IPS-11a (cell line): ENCODE measurements around the gene MED27.

Experiments
- H3K4me3 ChIP-seq: one replicate; pipeline ENCODE4 v1.5.1; 2013; ENCODE audit warnings: low read depth, low read length, control low read depth

MED27 gene

DNA sequence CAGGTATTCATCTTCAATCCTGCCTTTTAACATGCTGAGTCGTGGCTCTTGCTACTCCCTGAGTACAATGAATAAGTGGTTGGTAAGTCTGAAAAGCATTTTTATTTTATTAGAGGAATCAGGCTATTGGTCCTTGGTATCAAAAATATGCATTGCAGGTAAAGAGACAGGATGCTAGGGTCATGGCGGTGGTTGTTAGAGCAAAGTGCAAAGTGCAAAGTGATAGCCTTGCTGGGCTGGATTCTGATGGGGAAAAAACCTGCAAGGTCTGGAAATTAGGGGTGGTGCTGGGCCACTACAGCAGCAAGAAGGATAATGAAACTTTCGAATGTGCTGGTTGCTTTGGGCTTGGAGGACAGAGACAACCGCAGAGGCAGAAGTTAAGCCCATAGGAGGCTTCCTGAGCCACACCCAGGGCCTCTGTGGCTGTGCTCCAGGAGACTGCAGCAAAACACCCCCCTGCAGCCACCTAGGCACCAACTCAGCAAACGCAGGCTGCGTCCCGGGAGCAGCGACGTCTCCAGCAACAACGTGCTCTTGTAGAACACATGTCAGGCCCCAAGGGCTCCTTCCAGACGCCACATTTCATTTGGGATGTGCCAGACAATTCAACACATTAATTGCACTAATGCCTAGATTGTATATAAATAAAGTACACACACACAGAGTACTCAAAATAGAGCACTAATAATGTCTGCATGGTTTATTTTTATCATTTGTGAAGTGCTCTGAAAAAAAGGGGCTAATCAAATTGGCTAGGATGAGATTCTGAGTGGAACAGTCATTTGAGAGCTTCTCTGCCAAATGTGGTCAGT is 190.0 kb downstream of the MED27 start:
- H3K4me3 ChIP-seq: no peak overlapping the region

DNA sequence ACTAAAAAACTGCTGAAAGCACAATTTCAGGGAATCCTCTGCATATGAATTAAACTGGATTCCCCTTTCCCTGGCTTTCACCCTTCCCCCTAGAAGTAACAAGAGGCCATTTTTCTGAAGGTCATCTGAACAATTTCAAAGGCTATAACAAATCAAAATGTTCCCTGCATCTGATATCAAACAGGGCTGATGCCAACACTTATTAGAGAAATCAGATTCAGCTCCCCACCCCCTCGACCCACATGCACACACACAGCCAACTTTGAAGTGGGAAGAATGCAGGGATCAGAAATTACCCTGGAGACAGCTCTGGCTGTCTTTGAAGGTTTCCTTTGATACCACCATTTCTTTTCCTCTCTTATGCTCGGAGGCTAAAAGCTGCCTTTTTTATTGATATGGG is 190.7 kb downstream of the MED27 start:
- H3K4me3 ChIP-seq: no peak overlapping the region

DNA sequence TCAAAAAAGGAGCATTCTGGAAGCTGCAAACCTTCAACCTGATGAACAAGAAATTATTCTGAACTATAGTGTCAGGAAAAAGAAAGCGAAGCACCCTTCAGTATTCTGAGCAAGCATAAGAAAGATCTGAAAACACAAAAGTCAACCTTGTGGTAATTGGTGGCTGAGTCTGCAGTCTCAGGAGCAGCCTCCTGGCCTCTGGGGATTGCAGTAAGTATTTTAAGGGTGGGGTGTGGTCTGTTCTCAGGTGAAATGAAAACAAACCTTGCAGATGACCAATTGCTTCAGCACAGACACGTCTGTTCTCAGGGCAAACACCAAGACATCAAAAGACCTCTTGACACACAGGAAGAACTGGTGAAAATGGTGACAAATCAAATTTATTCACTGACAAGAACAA is 192.0 kb downstream of the MED27 start:
- H3K4me3 ChIP-seq: no peak overlapping the region

DNA sequence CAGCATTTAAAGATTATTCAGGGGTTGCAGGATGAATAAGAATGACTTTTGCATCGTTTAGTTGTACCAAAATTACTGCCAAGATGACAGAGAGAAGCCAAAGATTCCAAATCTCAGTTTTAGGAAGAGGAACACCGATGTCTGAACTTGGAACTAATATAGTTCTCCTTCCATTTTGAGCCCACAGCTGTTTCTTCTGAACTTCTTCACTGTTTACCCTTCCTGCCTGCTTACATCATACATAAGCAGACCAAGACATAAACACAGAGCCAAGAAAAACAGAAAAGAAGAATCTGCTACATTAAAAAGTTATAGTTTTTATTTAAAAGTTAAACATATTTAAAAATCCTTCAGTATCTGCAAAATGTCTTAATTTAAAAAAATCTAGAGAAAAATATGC is 192.8 kb downstream of the MED27 start:
- H3K4me3 ChIP-seq: no peak overlapping the region

DNA sequence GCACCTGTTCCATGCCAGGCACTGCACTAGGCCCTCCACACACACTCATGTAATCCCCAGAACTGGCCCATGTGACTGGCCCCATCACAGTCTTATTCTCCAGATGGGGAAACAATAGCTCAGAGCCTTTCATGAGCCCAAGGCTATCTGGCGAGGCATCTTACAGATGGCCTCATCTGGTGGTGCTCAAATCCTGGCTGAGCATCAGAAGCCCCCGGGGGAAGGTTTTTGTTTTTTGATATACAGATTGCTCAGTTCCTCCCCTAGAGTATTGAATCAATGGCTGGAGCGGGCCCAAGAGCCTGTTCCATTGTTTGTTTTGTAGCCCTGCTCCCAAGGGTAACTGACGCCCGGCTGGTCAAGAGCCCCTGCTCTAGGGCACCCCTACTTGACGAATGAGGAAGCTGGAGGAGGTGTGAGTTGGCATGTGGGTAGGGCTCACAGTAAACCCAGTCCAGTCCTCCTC is 194.5 kb downstream of the MED27 start:
- H3K4me3 ChIP-seq: no peak overlapping the region

DNA sequence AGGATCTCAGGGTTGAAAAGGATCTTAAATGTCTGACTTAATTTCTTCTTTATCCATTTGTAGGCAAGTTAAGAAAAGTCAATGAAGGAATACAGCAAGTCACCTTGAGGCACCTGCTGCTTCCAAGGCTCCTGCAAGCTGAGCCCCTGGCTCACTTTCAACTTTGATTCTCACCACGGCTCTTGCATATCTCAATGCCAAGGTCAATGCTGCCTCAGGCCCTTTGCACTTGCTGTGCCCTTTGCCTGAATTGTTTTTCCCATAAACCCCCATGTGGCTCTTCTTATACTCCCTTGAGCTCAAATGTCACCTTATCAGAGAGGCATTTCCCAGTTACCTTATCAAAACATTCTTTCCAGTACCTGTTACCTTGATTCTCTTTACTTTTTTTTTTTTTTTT is 195.4 kb downstream of the MED27 start:
- H3K4me3 ChIP-seq: no peak overlapping the region

DNA sequence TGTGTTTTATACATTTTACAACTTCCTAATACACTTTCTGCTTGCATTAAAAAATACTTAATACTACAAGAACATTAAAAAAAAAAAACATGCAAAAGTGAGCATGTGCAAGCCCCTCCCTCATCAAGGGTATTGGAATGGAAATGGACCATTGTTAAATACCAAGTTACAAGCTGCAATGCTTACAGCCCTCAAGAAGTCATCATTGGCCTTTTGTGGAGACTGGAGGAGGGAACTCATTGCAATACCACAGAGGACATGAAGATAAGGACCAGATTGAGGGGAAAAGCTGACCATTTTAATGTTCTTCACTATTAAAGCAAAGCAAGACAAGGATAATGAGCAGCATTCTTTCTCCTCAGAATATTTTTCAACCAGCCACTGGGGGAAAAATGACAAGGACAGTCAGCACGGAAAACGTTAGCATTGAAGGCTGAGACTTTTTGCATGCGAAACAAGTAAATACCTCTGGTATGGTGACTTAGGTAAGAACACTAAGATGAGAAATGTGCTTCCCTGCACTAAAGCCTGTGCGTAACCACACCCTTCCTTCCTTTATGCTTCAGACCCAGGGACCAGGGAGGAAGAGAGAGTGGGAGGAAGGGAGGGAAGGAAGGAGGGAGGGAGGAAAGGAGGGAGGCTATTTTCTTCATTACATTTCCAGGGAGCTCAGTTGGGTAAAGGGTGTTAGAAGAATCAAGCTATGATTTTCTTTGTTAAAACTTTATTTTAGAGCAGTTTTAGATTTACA is 198.7 kb downstream of the MED27 start:
- no peak overlapping the region for H3K4me3 ChIP-seq

DNA sequence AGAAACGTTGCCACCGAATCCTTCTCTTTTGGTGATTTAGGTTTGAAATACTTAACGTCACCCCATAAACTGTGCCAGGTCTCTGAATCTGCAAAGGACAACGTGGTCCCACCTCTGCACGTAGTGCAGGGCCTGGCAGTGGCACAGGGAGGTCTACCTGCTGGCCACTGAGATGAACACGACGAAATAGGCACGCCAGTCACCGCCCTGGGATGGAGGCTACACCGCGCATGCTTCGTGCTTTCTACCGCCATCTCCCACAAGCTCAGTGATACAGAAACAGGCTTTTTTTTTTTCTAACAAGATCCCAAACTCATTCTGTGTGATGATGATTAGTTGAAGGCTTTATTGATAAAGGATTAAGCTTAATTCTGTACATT is 199.8 kb downstream of the MED27 start:
- no peak overlapping the region for H3K4me3 ChIP-seq

DNA sequence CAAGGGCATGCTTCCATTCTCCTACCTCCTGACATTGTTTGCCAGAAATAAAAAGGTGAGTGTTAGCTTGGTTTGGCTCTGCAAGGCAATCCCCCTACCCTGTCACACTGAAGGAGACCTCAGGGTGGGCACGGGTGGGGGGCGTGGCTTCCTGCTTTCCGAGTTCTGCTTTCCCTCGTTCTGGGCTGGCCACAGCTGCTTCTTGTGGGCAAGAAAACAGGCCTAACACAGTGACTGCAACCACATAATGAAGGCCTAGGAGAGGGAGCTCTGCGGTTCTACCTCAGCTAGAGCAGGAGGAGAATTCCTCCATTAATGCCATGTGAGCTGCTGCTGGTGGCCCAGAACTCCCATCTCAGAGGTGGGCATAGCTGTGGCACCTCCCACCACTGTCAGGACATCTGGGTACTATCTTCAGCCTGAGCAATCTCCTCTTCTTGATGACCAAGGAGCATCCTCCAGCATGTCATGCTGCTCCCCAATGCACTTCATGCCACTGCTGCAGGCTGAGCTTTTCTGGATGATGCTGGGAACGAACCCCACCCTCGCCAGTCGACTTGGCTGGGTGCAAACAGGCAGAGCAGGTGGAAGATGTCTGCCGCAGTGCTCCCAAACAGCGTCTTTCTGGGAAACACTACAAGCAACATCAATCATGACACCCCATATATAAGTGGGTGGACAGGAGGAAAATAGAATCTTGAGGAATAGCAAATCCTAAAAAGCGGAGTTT is 200.3 kb downstream of the MED27 start:
- H3K4me3 ChIP-seq: no peak overlapping the region

DNA sequence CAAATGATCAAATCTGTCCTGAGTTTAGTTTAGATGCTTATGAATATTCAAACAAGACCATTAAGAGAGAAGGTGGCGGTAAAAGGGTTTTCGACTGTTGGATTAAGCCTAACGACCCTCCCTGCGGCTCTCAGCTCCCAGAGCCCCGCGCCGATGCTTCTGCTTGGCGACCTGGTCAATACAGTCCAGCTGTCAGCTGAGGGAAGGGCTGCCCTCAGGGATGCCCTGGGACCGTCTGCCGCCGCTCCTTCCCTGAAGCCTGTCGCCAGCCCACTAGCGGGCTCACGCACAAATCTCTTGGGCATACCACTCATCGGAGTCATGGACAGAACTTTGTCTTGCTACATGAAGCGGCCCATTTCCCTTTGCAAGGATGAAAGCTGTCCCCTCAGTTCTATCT is 203.2 kb downstream of the MED27 start:
- no peak overlapping the region for H3K4me3 ChIP-seq

DNA sequence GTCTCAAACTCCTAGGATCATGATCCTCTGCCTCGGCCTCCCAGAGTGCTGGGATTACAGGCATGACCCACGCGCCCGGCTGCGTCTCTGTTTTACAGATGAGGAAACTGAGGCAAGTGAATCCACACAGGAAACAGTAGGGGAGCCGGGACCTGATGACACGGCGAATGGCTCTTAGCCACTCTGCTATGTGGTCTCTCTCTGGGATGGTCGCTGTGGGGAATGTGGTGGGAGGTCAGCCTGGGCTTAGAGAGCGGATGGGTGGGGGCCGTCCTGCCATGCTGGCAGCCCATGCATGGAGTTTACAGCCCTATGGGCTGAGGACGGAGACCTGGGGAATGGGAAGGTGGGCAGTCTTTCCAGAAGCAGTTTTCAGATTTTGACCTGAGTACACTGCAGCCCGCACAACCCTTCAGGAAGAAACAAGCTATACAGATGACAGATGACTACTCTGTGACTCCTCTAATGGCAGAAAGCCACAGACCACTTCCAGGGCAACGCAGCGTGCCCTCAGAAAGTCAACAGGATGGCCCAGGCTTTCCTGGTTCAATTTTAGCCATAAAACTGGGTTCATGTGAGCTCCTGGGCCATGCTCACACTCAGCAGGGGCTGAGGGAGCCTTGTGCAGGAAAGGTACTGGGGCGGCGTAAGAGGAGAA is 203.7 kb downstream of the MED27 start:
- no peak overlapping the region for H3K4me3 ChIP-seq

DNA sequence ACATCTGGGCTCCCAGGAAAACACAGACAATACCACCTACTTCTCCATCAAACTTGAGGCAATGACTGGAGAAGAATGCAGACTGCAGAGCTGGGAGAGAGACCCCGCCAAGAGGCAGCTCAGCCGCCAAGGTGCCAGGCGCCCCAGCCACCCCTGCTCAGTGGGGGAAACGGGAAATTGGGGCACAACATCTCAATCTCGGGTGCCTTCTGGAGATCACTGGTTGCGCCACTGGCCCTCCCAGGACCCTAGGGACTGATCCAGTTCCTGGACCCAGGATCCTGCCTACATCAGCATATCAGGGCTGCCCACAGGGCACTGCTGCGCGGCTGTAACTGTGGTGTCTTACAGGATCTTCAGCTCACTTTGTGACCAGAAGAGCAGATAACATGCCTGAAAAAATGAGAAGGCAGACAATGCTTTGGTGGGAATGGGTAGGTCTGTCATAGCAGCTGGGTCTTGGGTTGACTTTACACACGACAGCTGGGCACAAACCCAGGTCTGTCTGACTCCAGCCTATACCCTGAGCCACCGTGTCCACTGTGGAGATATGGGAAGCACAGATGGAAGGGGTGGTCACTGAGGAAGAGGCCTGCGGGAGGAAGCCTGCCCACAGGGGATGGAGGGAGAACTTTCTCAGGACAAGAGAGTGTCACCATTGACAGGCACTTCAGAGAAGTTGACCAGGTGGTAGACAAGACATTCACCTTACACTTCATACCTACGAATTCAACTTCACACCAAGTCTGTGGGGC is 204.6 kb downstream of the MED27 start:
- no peak overlapping the region for H3K4me3 ChIP-seq

DNA sequence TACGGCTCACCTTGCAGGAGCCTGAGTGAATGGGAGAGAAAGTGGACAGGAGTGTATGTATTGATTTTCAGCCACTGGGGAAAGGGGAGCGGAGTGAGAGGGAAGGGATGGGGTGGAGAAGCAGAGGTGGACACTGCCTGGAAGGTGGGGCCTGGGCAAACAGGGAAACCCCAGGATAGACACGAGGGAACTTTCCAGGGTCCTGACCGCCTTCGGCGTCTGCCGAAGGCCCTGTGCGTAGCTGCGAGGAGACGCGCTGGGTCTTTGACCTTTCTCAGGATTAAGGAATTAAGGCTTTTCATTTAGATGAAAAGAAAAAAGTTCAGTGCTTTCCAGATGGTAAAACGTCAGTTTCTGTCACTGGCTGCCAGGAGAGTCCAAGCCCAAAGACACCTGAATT is 205.2 kb downstream of the MED27 start:
- H3K4me3 ChIP-seq: no peak overlapping the region

DNA sequence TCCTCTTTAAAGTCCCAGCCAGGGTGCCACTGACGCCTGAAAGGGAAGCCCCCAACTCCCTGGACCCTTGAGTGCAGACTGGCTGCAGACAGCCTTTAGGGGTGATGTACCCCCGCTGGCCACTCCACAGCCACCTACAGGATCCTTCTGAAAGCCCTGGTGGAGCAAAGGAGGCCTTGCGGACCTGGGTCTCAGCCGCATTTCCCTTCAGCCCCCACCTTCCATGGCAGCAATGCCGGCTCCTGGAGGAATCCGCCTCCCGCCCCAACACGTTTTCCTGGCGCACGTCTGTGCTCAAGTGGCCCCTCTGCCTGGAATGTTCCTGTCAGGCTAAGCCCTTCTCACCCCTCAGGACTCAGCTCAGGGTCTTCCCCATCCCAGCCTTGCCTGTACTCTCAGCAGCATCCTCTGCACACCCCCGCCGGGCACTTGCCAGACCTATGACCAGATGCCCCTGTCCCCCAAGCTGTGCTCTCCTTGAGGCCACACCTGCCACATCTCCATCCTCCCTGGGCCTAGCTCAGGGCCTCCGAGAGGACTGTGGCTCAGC is 205.7 kb downstream of the MED27 start:
- H3K4me3 ChIP-seq: no peak overlapping the region

DNA sequence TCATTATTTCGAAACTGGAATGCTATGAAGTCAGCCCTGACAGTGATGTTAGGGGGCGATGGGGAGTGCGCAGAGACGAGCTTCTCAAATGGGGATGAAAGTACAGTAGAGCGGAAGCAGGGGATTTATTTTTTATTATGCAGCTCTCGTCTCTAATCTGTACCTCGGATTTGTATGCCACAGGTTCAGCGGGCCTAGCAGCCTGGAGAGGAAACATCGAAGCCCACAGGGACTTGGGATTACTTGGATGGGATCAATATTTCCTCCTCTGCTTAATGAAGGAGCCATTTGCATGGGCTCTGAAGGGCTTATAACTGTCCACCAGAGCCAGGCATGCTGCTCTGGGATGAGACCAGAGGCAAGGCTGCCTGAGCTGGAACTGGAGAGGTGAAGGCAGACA is 206.3 kb downstream of the MED27 start:
- no peak overlapping the region for H3K4me3 ChIP-seq

DNA sequence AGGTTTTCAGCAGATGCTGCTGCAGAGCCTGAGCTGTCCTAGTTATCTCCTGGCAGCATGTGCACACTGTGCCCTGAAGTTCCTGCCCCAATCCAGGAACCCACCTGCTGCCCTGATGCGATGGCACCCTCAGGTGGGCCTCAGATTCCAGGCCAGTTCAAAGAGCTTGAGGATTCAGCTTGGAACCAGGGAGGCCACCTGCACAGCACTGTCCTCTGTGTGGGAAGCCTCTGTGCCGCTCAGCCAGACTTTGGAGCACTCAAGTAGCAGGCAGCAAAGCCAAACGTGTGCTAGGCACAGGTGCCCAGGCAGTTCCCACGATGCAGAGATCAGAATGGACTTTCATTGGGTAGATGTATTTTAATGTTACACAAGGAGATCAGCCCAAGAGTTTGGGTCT is 207.0 kb downstream of the MED27 start:
- H3K4me3 ChIP-seq: no peak overlapping the region

DNA sequence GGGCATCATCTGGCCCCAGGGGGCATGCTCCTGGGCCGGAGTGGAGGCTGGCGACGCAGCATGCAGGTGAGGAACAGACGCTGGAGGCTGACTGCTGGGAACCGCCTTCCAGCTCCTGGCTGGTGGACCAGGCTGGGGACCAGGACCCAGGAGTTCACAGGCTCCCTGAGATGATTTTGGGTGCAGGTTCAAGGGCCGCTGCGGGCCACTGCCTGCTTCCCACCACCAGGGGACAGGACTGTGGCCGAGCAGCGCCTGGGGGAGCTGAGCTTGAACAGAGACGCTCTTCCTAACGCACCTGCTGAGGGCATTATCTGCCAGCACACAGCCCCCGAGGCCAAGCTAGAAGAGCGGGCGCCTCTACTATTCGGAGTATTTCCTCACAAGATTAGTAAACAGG is 207.7 kb downstream of the MED27 start:
- H3K4me3 ChIP-seq: no peak overlapping the region

DNA sequence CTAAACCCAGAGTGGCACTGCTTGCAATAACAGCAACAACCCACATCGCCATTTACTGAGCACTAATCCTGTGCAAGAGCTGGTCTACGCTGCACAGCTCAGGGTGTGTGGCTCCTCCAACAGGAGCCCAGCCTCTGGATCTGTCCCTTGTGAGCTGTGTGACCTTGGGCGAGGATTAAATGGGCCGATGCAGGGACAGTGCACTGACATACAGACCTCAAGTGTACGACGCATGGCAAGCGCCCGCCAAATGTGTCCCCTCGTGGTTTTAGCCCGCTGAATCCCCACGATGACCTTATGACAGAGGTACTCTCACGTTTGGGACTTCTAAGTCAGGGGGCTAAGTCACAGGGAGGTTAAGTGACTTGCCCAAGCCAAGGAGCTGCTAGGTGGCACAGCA is 209.5 kb downstream of the MED27 start:
- no peak overlapping the region for H3K4me3 ChIP-seq

DNA sequence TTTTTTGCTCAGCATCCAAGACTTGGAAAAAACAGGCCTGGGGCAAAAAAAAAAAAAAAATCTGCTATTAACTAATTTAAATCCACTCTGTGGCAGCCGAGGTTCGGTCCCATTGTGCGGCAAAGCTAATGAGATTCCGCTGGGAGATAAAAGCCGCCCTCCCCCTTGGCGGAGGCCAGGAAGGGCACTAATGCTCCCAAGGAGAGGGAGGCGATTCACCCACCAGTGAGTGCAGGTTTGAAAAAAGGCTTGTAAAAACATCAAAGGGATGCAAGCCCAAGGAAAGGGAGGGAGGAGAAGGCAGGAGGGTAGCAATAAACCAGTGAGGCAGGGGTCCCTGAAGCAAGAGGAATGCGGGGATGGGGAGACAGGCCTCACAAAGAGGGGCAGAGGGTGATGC is 210.3 kb downstream of the MED27 start:
- H3K4me3 ChIP-seq: no peak overlapping the region

DNA sequence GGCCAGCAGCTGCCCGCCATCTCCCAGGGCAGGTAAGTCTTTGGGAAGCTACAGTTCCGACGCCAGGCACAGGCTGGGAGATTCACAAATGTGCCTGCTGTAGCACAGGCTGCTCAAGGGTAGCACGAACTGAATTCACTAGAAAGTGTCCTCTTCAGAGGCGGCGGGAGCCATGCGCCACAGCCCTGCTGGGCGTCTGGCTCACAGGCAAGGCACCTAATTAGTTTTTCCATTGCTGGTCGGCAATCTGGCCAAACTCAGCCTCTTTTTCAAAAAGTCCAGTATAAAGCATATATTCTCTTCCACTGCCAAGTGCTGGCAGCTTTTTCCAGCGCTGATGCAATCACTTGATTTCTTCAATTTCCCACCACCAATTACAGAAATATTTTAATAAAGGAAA is 210.9 kb downstream of the MED27 start:
- no peak overlapping the region for H3K4me3 ChIP-seq
